IMR-90 (cell line): ENCODE results near the gene EEF2K.

Source experiments
- MAZ ChIP-seq: IDR thresholded peaks from 2 replicates; pipeline ENCODE4 v1.6.1; 2012; ENCODE audit warnings: low read depth, mild to moderate bottlenecking, low read length, improper control_type of control experiment, moderate library complexity, borderline replicate concordance
- TF ChIP-seq, protein P1 (sequence below): conservative IDR thresholded peaks from 2 replicates; pipeline ENCODE4 v1.5.1; 2012; ENCODE audit warnings: mild to moderate bottlenecking, low read depth, low read length, improper control_type of control experiment

DNA sequence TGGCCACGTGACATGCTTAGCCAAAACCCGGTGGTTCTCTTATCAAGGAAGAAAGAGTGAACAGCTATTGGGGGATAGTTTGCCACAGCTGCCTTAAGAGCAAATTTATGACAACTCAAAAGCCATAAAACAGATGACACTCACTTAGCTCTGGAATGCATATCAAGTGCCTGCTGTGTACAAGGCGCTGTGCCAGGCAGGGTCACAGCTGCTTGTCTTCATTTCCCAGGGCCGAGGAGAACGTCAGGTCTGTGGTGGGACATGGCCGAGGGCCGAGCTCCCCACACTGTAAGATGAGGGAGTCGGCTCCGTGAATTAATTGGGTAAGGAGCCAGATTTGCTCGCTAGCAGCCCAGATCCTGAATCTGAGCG, 14.0 kb downstream of the EEF2K start:
- TF ChIP-seq, protein P1, sequence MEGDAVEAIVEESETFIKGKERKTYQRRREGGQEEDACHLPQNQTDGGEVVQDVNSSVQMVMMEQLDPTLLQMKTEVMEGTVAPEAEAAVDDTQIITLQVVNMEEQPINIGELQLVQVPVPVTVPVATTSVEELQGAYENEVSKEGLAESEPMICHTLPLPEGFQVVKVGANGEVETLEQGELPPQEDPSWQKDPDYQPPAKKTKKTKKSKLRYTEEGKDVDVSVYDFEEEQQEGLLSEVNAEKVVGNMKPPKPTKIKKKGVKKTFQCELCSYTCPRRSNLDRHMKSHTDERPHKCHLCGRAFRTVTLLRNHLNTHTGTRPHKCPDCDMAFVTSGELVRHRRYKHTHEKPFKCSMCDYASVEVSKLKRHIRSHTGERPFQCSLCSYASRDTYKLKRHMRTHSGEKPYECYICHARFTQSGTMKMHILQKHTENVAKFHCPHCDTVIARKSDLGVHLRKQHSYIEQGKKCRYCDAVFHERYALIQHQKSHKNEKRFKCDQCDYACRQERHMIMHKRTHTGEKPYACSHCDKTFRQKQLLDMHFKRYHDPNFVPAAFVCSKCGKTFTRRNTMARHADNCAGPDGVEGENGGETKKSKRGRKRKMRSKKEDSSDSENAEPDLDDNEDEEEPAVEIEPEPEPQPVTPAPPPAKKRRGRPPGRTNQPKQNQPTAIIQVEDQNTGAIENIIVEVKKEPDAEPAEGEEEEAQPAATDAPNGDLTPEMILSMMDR, result no peak
- no peak for TF ChIP-seq MAZ
